Nephron (organoid): ENCODE data around the gene ELOB.

Source experiments
- H3K27ac Mint-ChIP-seq, 3 experiments: 2 replicates each; pipeline ENCODE4 v1.8.0; 2020; ENCODE audit warnings: mixed read lengths in 3 of 3, mild to moderate bottlenecking in 2 of 3, moderate library complexity in 1 of 3
- H3K27me3 Mint-ChIP-seq: 2 replicates; pipeline ENCODE4 v1.8.0; 2021; ENCODE audit warnings: low read depth, mild to moderate bottlenecking, moderate library complexity, mixed read lengths
- H3K36me3 Mint-ChIP-seq: 2 replicates; pipeline ENCODE4 v1.8.0; 2020; ENCODE audit warnings: low read depth, mixed read lengths
- H3K4me1 Mint-ChIP-seq: 2 replicates; pipeline ENCODE4 v1.8.0; 2020; ENCODE audit warnings: mixed read lengths
- H3K4me3 Mint-ChIP-seq, 3 experiments: 2 replicates each; pipeline ENCODE4 v1.8.0; 2020; ENCODE audit warnings: mild to moderate bottlenecking in 3 of 3, mixed read lengths in 3 of 3, moderate library complexity in 2 of 3
- H3K9me3 Mint-ChIP-seq: 2 replicates; pipeline ENCODE4 v1.8.0; 2020; ENCODE audit warnings: mixed read lengths
- CTCF ChIP-seq, 3 experiments: fragments of 200-600 bp; sonication (generic); IDR thresholded peaks; one replicate each; pipeline ENCODE4 v1.5.0; 2021; ENCODE audit warnings: antibody characterized with exemption in 3 of 3; ENCODE audit not compliant: unreplicated experiment in 3 of 3

ELOB gene

GRCh38 chr16:2786826-2787151, 9.7 kb upstream of the ELOB start:
- H3K36me3 Mint-ChIP-seq, result no peaks in the 10 kb centered on the region
- TF ChIP-seq CTCF (IDR thresholded peaks at IDR 0.05; ENCODE audit: unreplicated experiment in 3 of 3), result no peak
- peaks cover 19% of the 10 kb centered on the region for H3K27me3 Mint-ChIP-seq
- H3K9me3 Mint-ChIP-seq, result no peaks in the 10 kb centered on the region
- no peaks in the 10 kb centered on the region for H3K4me1 Mint-ChIP-seq
- no peak overlapping the region for H3K27ac Mint-ChIP-seq
- no peak overlapping the region for H3K4me3 Mint-ChIP-seq

- Mint-ChIP-seq H3K27ac (no peak overlapping the region), H3K27me3 (peaks cover 16% of the 10 kb centered on the region), H3K4me1 (no peaks in the 10 kb centered on the region), H3K36me3 (no peaks in the 10 kb centered on the region), H3K9me3 (no peaks in the 10 kb centered on the region), H3K4me3 (no peak overlapping the region)
- TF ChIP-seq CTCF (IDR thresholded peaks at IDR 0.05; ENCODE audit: unreplicated experiment in 3 of 3), result no peak
Measured at GRCh38 chr16:2786061-2786825, 9.2 kb upstream of the ELOB start.

- Mint-ChIP-seq H3K9me3 (no peaks in the 10 kb centered on the region), H3K36me3 (no peaks in the 10 kb centered on the region), H3K27ac (no peak overlapping the region), H3K4me1 (no peaks in the 10 kb centered on the region), H3K4me3 (no peak overlapping the region), H3K27me3 (peaks cover 12% of the 10 kb centered on the region)
- TF ChIP-seq CTCF (IDR thresholded peaks at IDR 0.05; ENCODE audit: unreplicated experiment in 3 of 3), result no peak
Measured at GRCh38 chr16:2785101-2785991, 8.3 kb upstream of the ELOB start.

GRCh38 chr16:2784358-2785100, 7.4 kb upstream of the ELOB start:
- Mint-ChIP-seq H3K4me1 (no peaks in the 10 kb centered on the region), H3K27me3 (peaks cover 8% of the 10 kb centered on the region), H3K27ac (no peak overlapping the region), H3K9me3 (no peaks in the 10 kb centered on the region), H3K4me3 (no peak overlapping the region), H3K36me3 (no peaks in the 10 kb centered on the region)
- no peak for TF ChIP-seq CTCF (IDR thresholded peaks at IDR 0.05; ENCODE audit: unreplicated experiment in 3 of 3)

- no peaks in the 10 kb centered on the region for H3K4me1 Mint-ChIP-seq
- H3K27me3 Mint-ChIP-seq, result peaks cover 4% of the 10 kb centered on the region
Measured at GRCh38 chr16:2783581-2784357, 6.7 kb upstream of the ELOB start.

More at GRCh38 chr16:2783581-2784357, 6.7 kb upstream of the ELOB start:
- Mint-ChIP-seq H3K4me3 (no peak overlapping the region), H3K9me3 (no peaks in the 10 kb centered on the region), H3K27ac (no peak overlapping the region), H3K36me3 (no peaks in the 10 kb centered on the region)
- no peak for TF ChIP-seq CTCF (IDR thresholded peaks at IDR 0.05; ENCODE audit: unreplicated experiment in 3 of 3)
